Stimulated activated CD4-positive, alpha-beta T cell treated with anti-CD3 and anti-CD28 coated beads, Interleukin-4, amount 100 ng/mL, for 4 hours (primary cell): ENCODE measurements around the gene VAMP5.
A peak's percentile ranks its signal among the peaks of the same experiment; 100 is the strongest.
"Not testable (repeated sequence)": the region's sequence is repeated elsewhere in the genome, so short reads cannot be mapped to it uniquely, and the experiment has no call there.

Experiments
- DNase-seq, 2 experiments: peaks; one replicate each; pipeline ENCODE4 v3.0.0-alpha.2; 2020

Gene VAMP5

DNA sequence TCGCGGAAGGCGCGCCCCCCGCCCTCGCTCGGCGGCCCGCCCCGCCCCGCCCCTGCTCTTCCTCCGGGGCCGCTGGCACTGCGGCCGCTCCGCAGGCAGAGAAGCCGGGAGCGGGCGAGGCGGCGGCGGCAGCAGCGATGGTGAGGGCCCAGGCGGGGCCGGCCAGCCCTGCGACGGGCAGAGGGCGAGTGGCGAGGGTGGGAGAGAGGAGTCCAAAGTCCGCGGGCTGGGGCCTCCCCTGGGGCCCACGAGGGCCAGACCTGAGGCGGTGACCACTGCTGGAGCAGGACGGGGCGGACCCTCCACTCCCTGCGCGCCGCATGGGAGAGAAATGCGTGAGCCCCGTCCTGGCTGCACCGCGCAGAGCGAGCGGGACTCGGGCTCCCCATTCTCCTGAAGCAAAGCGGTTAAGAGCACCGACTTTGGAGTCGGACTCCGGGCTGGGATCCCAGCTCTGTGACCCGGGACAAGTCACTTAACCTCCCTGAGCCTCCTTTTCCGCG lies at the start of gene VAMP5:
TSS of gene VAMP5 (plus strand) at position 78 of the 503 bp plus-strand sequence. CDS start at position 138, 60 bp downstream.
- DNase-seq: peak in 1 of 2 experiments; percentile 46

DNA sequence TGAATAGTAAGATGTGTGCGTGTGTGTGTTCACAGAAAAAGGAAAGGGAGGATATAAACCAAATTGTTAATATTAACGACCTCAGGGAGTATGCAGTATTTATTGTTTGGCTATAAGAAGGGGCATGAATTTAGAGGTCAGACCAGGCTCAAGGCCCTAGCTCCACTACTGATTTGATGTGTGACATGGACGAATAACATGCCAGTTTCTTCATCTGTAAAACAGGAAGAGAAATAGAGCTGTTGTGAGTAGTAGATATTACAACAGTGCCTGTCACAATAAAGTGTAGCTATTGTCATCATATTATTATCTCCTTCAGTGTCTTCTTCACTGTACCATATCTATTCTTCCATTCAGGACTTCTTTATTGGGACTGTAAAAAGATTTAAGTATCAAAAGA lies 49.4 kb upstream of the VAMP5 start:
- DNase-seq: no peak

DNA sequence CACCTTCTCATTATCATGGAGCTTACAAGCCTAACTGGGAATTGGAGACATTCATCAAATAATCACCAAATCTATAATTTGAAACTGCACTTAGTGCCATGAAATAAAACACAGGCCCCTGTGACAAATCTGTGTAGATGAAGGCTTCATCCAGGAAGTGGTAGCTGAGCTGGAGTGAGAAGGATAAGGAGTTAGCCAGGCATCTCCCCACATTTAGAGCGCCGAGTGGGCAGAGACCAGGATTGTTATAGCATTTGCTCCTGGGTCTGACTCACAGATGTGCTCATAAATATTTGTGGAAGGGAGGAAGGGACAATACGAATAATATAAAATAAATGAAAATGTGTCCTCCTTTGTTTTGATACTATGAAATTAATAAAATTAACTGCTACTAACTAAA lies 47.8 kb upstream of the VAMP5 start:
- DNase-seq: no peak

GRCh38 chr2:85537600-85538506 lies 46.4 kb upstream of the VAMP5 start:
- DNase-seq: peak; percentile 15 to 38

DNA sequence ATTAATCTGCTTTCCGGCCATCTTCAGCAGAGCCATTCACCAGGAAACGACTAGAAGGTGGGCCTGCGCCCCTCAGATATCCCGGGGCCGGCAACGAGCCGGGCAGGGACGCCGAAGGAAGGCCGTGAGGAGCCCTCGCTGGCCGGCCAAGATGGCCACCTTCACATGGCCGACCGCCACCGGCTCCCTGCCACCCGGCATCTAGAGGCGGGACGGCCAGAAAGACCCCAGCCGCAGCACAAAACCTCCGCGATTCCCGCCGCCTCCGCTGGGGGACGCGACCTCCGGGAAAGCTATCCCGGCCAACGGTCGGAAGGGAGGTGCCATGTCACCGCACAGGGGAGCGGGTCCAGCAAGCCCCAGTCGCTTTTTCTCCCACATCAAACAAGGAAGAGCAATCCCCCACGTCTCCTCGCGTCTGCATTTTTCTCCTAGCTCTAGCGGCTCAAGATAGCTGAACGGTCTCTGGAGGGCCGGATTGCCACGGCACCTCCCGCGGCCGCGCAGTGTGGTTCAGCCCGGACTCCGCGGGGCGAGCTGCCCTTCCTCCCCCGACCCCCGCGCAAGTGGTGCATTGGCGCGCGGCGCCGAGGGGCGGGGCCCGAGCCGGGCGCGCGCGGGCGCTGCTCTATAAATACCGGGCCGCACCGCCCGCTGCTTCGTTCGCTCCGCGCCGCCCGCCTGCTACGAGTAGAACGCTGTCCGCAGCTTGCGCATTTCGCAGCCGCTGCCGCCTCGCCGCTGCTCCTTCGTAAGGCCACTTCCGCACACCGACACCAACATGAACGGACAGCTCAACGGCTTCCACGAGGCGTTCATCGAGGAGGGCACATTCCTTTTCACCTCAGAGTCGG lies 45.5 kb upstream of the VAMP5 start, which contains the start of gene MAT2A:
TSS of gene MAT2A (plus strand) at position 662 of the 854 bp plus-strand sequence. CDS start at position 782, 120 bp downstream.
- peak; percentile 86 to 90 for DNase-seq

DNA sequence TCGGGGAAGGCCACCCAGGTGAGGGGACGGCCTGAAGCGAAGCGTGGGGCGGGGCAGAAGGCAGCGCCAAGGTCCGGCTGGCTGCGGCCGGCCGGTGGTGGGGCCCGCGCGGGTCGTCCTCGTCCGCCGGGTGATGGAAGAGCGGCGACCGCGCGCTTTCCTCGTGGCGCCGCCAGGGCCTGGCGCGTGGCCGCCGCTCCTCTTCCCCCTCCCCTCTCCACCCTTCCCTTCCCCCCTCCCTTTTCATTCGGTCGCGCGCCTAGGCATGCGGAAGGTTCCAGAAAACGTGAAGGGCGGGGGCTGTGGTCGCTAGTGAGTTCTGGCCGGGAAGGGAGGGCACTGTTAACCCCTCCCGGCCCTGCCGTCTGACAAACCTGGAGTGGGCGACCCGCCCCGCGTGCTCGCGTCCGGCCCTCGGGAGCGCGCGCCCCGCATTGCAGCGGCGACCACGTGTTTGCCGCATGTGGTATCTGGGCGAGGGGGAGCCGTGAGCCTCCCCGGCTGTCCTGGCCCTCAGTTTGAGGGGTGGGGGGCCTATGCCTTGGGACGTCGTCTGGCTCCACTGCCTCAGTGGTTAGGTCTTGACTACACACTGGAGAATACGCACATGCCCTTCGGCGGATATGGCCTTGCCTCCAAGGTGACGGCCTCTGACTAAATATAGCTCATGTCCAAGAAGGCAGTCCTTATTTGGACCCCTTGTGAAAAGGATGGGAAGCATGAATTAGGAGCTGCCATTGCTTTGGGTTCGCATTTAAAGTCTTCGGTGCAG lies 44.7 kb upstream of the VAMP5 start:
- DNase-seq: peak; percentile 79 to 84

GRCh38 chr2:85540133-85540648 lies 44.0 kb upstream of the VAMP5 start:
- DNase-seq: no peak

- DNase-seq: no peak
Observed at GRCh38 chr2:85541262-85541661, 43.0 kb upstream of the VAMP5 start.

GRCh38 chr2:85541753-85542457 lies 42.3 kb upstream of the VAMP5 start:
- no peak for DNase-seq

DNA sequence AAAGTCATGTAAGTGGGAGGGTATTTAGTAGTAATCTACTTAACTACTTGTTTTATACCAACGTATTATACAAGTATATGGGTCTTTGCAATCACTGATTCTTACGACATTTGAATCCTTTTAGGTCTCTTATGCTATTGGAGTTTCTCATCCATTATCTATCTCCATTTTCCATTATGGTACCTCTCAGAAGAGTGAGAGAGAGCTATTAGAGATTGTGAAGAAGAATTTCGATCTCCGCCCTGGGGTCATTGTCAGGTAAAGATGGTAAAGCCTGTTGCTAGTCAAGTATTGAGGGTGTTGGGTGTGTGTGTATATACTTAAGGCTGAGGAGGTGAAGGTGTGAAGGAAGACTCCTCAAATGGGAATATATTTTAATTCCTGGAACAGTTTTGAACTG lies 41.5 kb upstream of the VAMP5 start:
- DNase-seq: no peak

GRCh38 chr2:85544254-85544691 lies 40.0 kb upstream of the VAMP5 start:
- not testable (repeated sequence) for DNase-seq

- not testable (repeated sequence) for DNase-seq
Observed at GRCh38 chr2:85544915-85545779, 39.1 kb upstream of the VAMP5 start.

DNA sequence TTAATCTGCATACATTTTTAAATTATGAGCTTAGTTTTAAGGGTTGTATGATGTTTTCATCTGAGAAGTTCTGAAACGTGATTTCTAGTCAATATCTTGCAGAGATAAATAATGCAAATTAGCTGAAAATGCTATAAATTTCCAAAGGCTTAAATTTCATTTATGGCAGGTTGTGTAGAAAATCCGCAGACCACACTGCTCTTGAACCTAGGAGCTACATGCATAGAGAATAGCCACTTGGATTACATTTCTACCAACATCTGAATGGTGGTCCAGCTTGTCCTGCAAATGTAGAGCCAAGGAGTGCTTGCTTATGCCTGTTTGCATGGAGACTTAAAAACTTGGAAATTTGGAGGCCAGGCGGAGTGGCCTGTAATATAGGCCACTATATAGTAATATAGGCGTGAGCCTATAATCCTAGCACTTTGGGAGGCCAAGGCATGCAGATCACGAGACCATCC lies 38.4 kb upstream of the VAMP5 start:
- no peak for DNase-seq

GRCh38 chr2:85547089-85547858 lies 37.0 kb upstream of the VAMP5 start:
- DNase-seq: no peak

GRCh38 chr2:85547859-85548607 lies 36.2 kb upstream of the VAMP5 start:
- DNase-seq: no peak

GRCh38 chr2:85548608-85548900 lies 35.7 kb upstream of the VAMP5 start:
- DNase-seq: no peak

GRCh38 chr2:85549095-85549494 lies 35.1 kb upstream of the VAMP5 start:
- DNase-seq: no peak

GRCh38 chr2:85549826-85550225 lies 34.4 kb upstream of the VAMP5 start:
- DNase-seq: no peak

DNA sequence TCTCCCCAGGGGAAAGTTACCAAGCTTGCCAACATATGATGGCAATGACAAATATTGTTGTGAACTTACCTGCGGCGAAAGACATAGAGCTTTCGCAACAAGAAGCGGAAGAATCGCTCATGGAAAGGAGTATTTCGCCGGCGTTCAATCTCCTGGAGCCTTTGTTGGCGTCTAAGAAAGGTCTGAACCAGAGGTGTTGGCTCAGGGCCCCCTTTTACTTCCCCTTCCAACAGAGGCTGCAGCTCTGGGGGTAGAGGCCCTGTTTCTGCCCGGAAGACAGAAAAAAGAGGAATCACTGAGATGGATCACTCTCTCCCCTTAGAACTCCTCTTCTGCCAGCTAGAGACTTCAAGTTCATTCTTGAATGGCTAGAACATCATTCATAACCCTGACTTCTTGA lies 33.7 kb upstream of the VAMP5 start:
- no peak for DNase-seq
